Measurements from ENCODE around the gene MTMR12.

Gene MTMR12

DNA sequence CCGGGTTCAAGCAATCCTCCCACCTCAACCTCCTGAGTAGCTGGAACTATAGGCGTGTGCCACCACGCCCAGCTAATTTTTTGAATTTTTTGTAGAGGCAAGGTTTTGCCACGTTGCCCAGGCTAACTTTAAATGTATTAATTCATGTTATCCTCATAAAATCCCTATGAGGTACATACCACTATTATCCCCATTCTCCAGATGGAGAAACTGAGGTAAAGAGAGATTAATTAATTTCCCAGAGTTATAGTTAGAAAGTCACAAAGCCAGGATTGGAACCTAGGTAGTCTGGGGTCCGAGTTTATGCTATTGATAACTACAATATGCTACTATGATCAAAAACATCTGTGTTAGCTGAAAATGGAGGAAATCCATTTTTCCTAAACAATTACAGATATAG is 106.7 kb downstream of the MTMR12 start:
- TF ChIP-seq, protein P1, sequence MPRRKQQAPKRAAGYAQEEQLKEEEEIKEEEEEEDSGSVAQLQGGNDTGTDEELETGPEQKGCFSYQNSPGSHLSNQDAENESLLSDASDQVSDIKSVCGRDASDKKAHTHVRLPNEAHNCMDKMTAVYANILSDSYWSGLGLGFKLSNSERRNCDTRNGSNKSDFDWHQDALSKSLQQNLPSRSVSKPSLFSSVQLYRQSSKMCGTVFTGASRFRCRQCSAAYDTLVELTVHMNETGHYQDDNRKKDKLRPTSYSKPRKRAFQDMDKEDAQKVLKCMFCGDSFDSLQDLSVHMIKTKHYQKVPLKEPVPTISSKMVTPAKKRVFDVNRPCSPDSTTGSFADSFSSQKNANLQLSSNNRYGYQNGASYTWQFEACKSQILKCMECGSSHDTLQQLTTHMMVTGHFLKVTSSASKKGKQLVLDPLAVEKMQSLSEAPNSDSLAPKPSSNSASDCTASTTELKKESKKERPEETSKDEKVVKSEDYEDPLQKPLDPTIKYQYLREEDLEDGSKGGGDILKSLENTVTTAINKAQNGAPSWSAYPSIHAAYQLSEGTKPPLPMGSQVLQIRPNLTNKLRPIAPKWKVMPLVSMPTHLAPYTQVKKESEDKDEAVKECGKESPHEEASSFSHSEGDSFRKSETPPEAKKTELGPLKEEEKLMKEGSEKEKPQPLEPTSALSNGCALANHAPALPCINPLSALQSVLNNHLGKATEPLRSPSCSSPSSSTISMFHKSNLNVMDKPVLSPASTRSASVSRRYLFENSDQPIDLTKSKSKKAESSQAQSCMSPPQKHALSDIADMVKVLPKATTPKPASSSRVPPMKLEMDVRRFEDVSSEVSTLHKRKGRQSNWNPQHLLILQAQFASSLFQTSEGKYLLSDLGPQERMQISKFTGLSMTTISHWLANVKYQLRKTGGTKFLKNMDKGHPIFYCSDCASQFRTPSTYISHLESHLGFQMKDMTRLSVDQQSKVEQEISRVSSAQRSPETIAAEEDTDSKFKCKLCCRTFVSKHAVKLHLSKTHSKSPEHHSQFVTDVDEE (CRISPR knock-in tag; IDR thresholded peaks at IDR 0.05) = no peak
- TF ChIP-seq ZNF70 (CRISPR knock-in tag; IDR thresholded peaks at IDR 0.05) (no peak), TOX (CRISPR knock-in tag; IDR thresholded peaks at IDR 0.05; ENCODE audit: borderline replicate concordance) (no peak), ZFP3 (CRISPR knock-in tag; IDR thresholded peaks at IDR 0.05) (no peak), ZNF8 (CRISPR knock-in tag; IDR thresholded peaks at IDR 0.05) (no peak), ZFP30 (CRISPR knock-in tag; IDR thresholded peaks at IDR 0.05) (no peak), ESRRG (CRISPR knock-in tag; IDR thresholded peaks at IDR 0.05) (no peak), ARNTL (CRISPR knock-in tag; IDR thresholded peaks at IDR 0.05; ENCODE audit: borderline replicate concordance, low read depth) (no peak), ZNF565 (CRISPR knock-in tag; conservative IDR thresholded peaks at IDR 0.05; ENCODE audit: low read depth) (no peak), ZC3H10 (CRISPR knock-in tag; IDR thresholded peaks at IDR 0.05) (no peak), CSDC2 (CRISPR knock-in tag; IDR thresholded peaks at IDR 0.05) (no peak), ISL1 (CRISPR knock-in tag; IDR thresholded peaks at IDR 0.05) (no peak), PPARA (CRISPR knock-in tag; IDR thresholded peaks at IDR 0.05; ENCODE audit: borderline replicate concordance) (no peak), RARB (CRISPR knock-in tag; IDR thresholded peaks at IDR 0.05) (no peak)
- TF ChIP-seq, protein P2, sequence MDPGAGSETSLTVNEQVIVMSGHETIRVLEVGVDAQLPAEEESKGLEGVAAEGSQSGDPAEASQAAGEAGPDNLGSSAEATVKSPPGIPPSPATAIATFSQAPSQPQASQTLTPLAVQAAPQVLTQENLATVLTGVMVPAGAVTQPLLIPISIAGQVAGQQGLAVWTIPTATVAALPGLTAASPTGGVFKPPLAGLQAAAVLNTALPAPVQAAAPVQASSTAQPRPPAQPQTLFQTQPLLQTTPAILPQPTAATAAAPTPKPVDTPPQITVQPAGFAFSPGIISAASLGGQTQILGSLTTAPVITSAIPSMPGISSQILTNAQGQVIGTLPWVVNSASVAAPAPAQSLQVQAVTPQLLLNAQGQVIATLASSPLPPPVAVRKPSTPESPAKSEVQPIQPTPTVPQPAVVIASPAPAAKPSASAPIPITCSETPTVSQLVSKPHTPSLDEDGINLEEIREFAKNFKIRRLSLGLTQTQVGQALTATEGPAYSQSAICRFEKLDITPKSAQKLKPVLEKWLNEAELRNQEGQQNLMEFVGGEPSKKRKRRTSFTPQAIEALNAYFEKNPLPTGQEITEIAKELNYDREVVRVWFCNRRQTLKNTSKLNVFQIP (CRISPR knock-in tag; IDR thresholded peaks at IDR 0.05; ENCODE audit: borderline replicate concordance, low read depth) = no peak
- TF ChIP-seq, protein P3, sequence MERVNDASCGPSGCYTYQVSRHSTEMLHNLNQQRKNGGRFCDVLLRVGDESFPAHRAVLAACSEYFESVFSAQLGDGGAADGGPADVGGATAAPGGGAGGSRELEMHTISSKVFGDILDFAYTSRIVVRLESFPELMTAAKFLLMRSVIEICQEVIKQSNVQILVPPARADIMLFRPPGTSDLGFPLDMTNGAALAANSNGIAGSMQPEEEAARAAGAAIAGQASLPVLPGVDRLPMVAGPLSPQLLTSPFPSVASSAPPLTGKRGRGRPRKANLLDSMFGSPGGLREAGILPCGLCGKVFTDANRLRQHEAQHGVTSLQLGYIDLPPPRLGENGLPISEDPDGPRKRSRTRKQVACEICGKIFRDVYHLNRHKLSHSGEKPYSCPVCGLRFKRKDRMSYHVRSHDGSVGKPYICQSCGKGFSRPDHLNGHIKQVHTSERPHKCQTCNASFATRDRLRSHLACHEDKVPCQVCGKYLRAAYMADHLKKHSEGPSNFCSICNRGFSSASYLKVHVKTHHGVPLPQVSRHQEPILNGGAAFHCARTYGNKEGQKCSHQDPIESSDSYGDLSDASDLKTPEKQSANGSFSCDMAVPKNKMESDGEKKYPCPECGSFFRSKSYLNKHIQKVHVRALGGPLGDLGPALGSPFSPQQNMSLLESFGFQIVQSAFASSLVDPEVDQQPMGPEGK (CRISPR knock-in tag; IDR thresholded peaks at IDR 0.05; ENCODE audit: borderline replicate concordance) = no peak
- TF ChIP-seq, protein P4, sequence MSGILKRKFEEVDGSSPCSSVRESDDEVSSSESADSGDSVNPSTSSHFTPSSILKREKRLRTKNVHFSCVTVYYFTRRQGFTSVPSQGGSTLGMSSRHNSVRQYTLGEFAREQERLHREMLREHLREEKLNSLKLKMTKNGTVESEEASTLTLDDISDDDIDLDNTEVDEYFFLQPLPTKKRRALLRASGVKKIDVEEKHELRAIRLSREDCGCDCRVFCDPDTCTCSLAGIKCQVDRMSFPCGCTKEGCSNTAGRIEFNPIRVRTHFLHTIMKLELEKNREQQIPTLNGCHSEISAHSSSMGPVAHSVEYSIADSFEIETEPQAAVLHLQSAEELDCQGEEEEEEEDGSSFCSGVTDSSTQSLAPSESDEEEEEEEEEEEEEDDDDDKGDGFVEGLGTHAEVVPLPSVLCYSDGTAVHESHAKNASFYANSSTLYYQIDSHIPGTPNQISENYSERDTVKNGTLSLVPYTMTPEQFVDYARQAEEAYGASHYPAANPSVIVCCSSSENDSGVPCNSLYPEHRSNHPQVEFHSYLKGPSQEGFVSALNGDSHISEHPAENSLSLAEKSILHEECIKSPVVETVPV (CRISPR knock-in tag; IDR thresholded peaks at IDR 0.05) = no peak
- TF ChIP-seq, protein P5, sequence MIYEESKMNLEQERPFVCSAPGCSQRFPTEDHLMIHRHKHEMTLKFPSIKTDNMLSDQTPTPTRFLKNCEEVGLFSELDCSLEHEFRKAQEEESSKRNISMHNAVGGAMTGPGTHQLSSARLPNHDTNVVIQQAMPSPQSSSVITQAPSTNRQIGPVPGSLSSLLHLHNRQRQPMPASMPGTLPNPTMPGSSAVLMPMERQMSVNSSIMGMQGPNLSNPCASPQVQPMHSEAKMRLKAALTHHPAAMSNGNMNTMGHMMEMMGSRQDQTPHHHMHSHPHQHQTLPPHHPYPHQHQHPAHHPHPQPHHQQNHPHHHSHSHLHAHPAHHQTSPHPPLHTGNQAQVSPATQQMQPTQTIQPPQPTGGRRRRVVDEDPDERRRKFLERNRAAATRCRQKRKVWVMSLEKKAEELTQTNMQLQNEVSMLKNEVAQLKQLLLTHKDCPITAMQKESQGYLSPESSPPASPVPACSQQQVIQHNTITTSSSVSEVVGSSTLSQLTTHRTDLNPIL (CRISPR knock-in tag; IDR thresholded peaks at IDR 0.05; ENCODE audit: low read depth) = no peak
- ATAC-seq = no peak

DNA sequence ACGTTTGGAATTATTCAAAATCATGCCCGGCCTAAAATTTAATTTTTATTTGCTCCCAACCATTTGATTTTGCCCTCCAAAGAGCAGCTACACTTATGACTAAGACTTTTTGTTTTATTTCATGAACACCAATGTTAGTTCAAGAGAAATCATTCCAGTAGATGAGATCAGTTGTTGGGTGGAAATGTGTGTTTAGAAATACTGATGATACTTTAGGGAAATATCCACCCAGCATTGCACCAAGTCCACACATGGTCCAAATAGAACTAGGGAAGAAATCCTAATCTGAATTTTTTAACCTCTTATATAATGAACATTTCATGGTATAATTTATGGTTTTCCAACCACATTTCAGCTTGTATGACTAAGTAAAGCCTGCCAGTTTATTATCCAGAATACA is 110.3 kb downstream of the MTMR12 start:
- no peak for ATAC-seq
- no peak for TF ChIP-seq BACH2 (CRISPR knock-in tag; IDR thresholded peaks at IDR 0.05; ENCODE audit: borderline replicate concordance)
- no peak for TF ChIP-seq ZC3H10 (CRISPR knock-in tag; IDR thresholded peaks at IDR 0.05)
- TF ChIP-seq ESRRG (CRISPR knock-in tag; IDR thresholded peaks at IDR 0.05) = no peak
- TF ChIP-seq, protein P5 (CRISPR knock-in tag; IDR thresholded peaks at IDR 0.05; ENCODE audit: low read depth) = no peak
- no peak for TF ChIP-seq ZFP30 (CRISPR knock-in tag; IDR thresholded peaks at IDR 0.05)
- TF ChIP-seq, protein P4 (CRISPR knock-in tag; IDR thresholded peaks at IDR 0.05) = no peak
- TF ChIP-seq ISL1 (CRISPR knock-in tag; IDR thresholded peaks at IDR 0.05) = no peak
- TF ChIP-seq GLIS3 (CRISPR knock-in tag; IDR thresholded peaks at IDR 0.05) = no peak
- no peak for TF ChIP-seq TOX (CRISPR knock-in tag; IDR thresholded peaks at IDR 0.05; ENCODE audit: borderline replicate concordance)
- no peak for TF ChIP-seq ZFP3 (CRISPR knock-in tag; IDR thresholded peaks at IDR 0.05)
- no peak for TF ChIP-seq CSDC2 (CRISPR knock-in tag; IDR thresholded peaks at IDR 0.05)
- TF ChIP-seq SNAI2 (CRISPR knock-in tag; IDR thresholded peaks at IDR 0.05) = no peak
- TF ChIP-seq PPARA (CRISPR knock-in tag; IDR thresholded peaks at IDR 0.05; ENCODE audit: borderline replicate concordance) = no peak
- TF ChIP-seq TCF4 (CRISPR knock-in tag; IDR thresholded peaks at IDR 0.05; ENCODE audit: borderline replicate concordance) = no peak
- TF ChIP-seq ZNF8 (CRISPR knock-in tag; IDR thresholded peaks at IDR 0.05) = no peak
- no peak for TF ChIP-seq ZNF565 (CRISPR knock-in tag; conservative IDR thresholded peaks at IDR 0.05; ENCODE audit: low read depth)

All from SK-N-SH treated with all-trans-retinoic acid at 6 μM for 48 hours (cell line).